Left cardiac atrium (tissue), 4 donors: ENCODE results near the gene MBOAT2. TPM values are rescaled to one million over a fixed set of nuclear protein-coding genes. Genes with fewer than 3 reads are reported as not detected.
"Not testable (repeated sequence)": the region's sequence is repeated elsewhere in the genome, so short reads cannot be mapped to it uniquely, and the experiment has no call there.

Source experiments
- ATAC-seq, 2 donors: fragments of 200-7000 bp; cut with Tn5 transposase; one replicate each; pipeline ENCODE4 v1.9.1; 2020; ENCODE audit warnings: mild to moderate bottlenecking in 2 of 2, moderate library complexity in 2 of 2
- DNase-seq: peaks from one replicate; pipeline ENCODE4 v3.0.0-alpha.2; 2020
- intact Hi-C, 2 donors: fragments of 100-400 bp; cut with DNase I; formaldehyde crosslinking; loops; one replicate each; pipeline versions ENCODE4 v1.14.1 to v1.15.1; 2022 to 2023
- long read RNA-seq: library from polyadenylated mRNA; unstranded; transcript quantifications from one replicate; pipeline ENCODE4 v2.0.0, GENCODE V29; 2021
- total RNA-seq, 2 donors: library from RNA; stranded (reverse); fragmentation: NEBNext Ultra II Directional; extraction: Animal tissue kit (Norgen Biotek cat#: 25700); gene quantifications; one replicate each; pipeline ENCODE4 v1.2.1, GENCODE V29; 2021
- donor health status: DM: no; HTN: yes; CAD: no.
- donor health status: DM: no; HTN: yes; CAD: no; lungs with severe emphysema.
- donor health status: DM: yes; HTN: yes; CAD: no.
- donor health status: Dilated cardiomyopathy.

Gene MBOAT2, protein sequence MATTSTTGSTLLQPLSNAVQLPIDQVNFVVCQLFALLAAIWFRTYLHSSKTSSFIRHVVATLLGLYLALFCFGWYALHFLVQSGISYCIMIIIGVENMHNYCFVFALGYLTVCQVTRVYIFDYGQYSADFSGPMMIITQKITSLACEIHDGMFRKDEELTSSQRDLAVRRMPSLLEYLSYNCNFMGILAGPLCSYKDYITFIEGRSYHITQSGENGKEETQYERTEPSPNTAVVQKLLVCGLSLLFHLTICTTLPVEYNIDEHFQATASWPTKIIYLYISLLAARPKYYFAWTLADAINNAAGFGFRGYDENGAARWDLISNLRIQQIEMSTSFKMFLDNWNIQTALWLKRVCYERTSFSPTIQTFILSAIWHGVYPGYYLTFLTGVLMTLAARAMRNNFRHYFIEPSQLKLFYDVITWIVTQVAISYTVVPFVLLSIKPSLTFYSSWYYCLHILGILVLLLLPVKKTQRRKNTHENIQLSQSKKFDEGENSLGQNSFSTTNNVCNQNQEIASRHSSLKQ
- total RNA-seq: 1 to 10 TPM; 6.7 to 8.8 TPM
- long read RNA-seq, full-length matches to known transcripts: 4 of 7 reads
- long read RNA-seq, partial matches to known transcripts: 0 of 7 reads
- long read RNA-seq, other reads (novel, unspliced or antisense): 3 of 7 reads

DNA sequence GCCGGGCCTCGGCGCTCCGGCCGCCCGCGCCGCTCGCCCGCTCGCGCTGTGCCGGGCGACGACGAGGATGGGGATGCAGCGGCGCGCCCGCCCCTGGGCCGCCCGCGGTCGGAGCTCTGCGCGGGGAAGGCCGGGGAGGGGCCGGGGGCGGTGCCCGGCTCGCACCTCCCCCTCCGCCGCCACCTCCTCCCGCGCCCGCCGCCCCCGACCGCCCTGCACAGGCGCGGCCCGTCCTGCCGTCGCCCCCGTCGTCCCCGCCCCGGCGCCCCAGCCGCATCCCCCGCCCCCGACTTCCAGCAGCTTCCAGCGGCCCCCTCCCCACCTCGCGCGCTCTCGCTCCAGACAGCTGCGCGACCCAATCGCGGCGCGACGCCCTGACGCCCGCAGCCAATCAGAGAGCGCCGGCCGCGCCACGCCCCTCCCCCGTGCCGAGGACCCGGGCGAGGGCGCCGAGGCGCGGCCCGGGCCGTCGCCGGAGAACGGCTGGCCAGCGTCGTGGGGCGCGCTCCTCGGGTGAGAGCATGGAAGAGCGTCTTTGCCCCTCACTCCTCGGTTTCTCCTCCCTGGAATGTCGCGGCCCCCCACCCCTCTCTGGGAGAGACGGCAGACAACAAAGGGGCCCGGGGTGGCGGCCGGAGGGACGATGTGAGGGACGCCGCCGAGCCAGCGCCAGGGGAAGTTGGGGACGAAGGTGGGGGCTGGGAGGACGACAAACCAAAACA is at the start of gene MBOAT2:
MBOAT2 (minus strand) TSS at position 69 of the 722 bp plus-strand sequence. CDS start 70 bp downstream, outside the sequence.
- peak; percentile 90 for DNase-seq
- ATAC-seq: peak; percentile 98 to 99
- intact Hi-C loops: loop anchor here in 1 of 2 donors (10.0 kb wide), 1 partner anchor 101 kb away; no protein-coding TSS in a partner anchor

DNA sequence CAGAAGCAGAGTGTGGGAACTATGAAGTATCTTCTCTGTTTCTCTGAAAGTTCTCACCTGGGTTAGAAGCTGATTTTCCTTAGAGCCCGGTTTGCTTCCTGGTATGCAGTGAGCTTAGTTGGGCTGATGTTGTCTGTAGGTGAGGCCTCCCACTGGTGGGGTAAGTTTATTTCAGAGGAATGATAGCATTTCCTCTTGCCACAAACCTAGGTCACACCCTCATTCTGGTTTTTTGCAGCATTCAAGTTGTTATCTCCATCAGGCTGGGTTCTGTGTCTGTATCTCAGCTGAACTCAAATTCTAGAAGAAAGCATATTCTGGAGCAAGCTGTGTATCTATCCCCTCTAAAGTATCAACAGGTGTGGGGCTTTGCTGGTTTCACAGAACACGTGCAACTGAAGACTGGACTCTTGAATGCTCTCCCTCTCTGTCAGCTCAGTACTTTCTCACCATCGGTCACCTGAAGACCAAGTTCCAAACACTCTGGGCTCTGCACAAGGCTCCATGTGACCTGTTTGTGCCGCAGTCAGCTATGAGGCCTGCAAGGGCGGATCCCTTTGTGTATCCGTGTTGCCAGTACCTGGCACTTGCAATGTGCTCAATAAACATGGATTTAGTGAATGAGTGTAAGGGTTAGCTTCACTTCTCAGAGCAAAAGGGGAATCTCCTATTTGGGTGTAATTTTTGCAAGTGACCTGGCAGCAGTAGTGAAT is 49.5 kb upstream of the MBOAT2 start:
- ATAC-seq: no peak
- intact Hi-C loops: no loop called here
- DNase-seq: no peak

DNA sequence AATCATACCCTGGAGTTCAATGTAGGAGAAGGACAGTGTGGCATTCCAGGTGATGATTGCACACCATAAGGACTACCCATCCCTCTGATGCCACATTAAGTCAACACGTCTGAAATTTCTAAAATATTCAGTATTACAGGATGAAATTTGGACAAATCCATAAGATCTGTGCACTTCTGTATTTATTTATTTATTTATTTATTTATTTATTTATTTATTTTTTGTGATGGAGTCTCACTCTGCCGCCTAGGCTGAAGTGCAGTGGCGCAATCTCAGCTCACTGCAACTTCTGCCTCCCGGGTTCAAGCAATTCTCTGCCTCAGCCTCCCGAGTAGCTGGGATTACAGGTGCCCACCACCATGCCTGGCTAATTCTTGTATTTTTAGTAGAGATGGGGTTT is 48.0 kb upstream of the MBOAT2 start:
- DNase-seq, intact Hi-C loops, ATAC-seq: not testable (repeated sequence)

DNA sequence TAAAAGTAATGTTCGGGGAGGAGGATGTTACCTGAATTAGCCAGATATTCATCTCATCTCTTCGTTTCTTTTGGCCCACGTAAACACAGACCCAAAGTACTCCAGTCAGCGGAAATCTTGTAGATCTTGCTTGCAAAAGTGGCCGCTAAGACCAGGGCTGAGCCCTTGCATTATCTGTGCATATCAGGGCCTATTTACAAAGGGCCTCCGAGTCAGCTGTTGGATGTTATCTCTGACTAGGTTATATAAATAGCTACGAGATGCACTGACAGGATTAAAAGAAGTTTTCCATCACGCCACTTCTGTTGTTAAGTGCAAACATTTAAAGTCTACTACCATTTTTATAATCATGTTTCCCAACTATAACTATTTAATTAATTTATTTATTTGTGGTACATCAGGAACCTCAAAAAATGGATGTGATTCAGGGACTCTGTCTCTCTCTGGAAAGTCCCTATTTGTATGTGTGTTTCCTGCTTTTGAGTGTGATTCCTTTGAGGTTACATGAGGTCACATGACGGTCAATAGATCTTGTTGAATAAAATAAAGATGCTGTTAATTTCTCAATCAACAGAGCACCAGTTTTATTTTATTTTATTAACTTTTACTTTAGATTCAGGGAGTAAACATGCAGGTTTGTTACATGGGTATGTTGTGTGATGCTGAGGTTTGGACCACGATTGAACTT is 46.8 kb upstream of the MBOAT2 start:
- ATAC-seq (no peak), DNase-seq (no peak)
- intact Hi-C loops: no loop called here

DNA sequence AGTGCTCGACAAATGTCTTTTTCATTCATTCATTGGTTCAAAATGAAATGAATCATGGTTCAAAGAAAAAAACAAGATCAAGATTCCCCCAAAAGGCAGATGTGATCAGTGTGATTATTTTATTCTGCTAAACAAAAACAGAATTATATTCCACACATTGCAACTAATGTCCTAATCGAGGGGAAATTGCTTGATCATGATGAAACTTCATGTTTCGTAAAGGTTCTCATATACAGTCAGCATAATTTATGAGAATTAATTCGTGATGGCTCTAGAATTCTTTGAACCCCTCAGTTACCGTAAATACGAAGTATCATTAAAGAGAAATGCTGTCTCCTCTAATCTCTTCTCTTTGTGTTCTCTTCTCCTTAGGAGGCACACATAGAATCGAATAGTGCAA is 42.1 kb upstream of the MBOAT2 start:
- intact Hi-C loops: no loop called here
- no peak for ATAC-seq
- DNase-seq: no peak

DNA sequence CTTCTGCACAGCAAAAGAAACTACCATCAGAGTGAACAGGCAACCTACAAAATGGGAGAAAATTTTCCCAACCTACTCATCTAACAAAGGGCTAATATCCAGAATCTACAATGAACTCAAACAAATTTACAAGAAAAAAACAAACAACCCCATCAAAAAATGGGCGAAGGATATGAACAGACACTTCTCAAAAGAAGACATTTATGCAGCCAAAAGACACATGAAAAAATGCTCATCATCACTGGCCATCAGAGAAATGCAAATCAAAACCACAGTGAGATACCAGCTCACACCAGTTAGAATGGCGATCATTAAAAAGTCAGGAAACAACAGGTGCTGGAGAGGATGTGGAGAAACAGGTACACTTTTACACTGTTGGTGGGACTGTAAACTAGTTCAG is 40.0 kb upstream of the MBOAT2 start:
- DNase-seq, ATAC-seq, intact Hi-C loops: not testable (repeated sequence)

DNA sequence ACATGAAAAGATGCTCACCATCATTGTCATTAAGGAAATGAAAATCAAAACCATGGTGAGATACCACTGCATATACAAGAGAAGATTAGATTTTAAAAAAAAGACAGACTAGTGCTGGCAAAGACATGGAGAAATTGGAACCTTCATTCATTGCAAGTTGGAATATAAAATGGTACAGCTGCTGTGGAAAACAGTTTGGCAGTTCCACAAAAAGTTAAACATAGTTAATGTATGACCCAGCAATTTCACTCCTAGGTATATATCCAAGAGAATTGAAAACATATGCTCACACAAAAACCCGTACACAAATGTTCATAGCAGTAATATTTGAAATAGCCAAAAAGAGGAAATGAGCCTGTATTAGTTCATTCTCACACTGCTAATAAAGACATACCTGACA is 33.7 kb upstream of the MBOAT2 start:
- no peak for ATAC-seq
- intact Hi-C loops: no loop called here
- DNase-seq: no peak

DNA sequence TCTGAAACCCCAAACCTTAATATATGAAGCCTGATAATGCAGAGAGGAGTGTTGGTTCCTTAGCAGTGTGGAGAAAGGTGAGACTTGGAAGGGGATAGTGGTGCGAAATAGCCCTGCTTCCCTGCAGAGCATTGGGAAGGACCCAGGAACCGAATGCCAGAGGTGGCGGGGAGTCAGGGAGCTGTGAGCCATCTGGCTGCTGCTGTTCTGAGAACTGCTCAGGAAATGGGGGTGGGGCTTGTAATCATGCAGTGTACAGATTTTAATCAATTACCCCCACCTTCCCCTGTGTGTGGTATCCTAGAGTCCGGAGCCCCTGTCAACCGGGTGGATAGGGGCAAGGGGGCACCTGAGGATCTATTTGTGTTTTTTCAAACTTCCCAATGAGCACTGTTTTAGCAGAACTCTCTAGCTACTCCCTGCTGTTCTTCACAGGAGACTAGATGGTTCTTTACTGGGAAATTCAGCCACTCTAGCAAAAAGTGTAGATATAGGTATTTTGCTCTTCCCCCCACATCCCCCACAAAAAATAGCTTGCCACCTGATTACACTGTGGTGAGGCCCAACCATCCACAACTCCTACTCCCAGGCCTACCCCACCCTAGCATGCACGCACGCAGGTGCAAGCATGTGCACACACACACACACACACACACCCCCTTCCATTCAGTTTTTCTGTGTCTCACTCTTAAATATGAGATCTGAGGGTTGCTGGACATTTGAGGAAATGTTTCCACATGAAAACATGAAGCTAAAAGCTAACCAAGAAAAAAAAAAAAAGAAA is 30.1 kb upstream of the MBOAT2 start:
- no peak for DNase-seq
- no peak for ATAC-seq
- intact Hi-C loops: no loop called here

DNA sequence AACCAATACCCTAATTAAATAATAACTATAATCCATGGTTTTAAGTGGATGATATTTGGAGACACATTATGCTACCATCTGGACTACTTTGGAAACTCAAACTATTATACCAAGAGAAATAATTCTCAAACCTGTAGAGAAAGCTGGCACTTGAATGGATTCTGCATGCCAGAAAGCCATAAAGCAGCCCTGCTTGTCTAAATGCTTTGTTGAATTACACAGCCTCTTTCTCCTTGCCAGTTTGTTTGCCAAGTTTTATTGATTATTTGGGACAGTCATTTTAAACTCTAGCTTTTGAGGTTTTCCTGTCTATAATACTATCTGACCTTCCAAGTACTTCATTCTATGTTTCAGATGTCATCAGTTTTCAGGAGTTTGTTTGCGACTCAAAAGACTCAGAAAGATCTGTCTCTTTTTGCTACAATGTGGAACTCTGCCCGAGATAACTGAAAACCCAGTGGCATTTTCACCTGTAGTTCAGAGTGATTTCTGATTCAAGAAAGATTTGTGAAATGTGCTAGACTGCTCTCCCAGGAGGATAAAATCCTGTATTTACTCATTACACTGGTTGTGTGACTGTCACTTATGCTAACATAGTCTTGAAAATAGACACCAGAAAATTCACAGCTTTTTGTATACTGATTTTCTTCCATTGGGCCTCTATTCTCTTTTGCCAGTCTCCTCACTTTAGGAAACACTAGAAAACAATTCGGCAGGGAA is 29.2 kb upstream of the MBOAT2 start:
- ATAC-seq: no peak
- intact Hi-C loops: no loop called here
- no peak for DNase-seq

DNA sequence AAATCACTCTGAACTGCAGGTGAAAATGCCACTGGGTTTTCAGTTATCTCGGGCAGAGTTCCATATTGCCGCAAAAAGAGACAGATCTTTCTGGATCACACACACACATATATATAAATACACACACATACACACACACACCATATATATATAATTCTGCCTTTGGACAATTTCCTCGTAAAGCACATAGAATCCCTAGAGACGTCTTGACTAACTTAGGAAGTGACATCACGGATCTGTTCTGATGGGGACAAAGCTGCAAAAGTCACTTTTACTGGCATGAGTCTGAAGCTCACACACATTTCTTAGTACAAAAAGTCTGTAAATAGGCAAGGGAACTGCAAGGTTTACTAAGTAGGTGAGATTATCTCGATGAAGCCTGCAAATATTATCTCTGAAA is 28.6 kb upstream of the MBOAT2 start:
- intact Hi-C loops: no loop called here
- DNase-seq (no peak), ATAC-seq (no peak)

DNA sequence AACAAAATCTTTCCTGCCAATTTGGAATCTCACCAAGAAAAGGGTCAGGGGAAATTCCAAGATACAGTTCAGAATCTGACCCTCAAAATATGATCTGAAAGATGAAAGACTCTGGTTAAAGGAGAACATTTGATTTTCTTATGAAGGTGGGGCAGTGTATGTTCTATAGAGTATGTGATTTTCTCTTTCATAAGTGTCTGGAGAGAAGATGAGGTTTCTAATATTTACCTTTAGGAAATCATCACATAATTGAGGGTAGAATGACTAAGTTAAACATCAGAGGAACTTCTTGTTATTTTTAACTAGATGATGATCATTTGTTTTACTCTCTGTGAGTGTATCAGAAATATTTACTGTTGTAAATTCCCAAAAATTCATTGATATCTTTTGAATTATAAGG is 27.8 kb upstream of the MBOAT2 start:
- no peak for DNase-seq
- ATAC-seq: no peak
- intact Hi-C loops: no loop called here

DNA sequence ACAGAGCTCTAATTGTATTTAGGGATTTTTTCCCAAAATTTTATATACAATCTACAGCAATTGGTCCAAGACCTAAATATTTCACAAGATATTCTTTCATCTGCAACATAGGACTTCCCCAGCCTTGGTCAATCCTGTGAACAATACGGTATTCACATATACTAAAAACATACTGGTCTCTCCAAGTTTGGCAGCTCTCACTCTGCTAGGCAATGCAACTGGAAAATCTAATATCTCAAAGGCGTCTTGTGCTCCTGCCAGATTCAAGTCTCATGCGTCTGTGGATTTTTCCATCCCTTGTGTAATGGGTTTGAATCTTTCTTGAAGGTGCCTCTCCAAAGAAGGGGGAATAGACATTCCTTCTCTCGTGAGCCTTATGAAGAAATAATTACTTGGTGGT is 27.4 kb upstream of the MBOAT2 start:
- intact Hi-C loops: no loop called here
- no peak for DNase-seq
- peak; percentile 15 to 16 for ATAC-seq

DNA sequence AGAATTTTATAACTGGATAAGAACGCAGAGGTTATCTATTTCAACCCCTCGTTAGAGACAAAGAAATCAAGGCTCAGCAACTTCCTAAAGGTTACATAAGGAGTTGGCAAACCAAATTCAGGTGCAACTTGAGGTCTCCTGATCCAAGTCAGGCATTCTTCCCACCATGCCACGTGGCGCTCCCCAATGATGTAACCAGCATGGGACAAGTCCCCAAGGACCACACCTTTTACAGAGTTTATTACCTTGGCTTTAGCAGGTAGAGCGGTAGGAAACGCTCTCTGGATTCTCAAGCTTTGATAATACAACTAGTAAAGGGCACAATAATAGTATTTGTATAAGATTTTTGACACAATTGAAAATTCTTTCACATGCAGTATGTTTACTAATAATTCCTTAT is 26.7 kb upstream of the MBOAT2 start:
- no peak for ATAC-seq
- intact Hi-C loops: no loop called here
- no peak for DNase-seq

DNA sequence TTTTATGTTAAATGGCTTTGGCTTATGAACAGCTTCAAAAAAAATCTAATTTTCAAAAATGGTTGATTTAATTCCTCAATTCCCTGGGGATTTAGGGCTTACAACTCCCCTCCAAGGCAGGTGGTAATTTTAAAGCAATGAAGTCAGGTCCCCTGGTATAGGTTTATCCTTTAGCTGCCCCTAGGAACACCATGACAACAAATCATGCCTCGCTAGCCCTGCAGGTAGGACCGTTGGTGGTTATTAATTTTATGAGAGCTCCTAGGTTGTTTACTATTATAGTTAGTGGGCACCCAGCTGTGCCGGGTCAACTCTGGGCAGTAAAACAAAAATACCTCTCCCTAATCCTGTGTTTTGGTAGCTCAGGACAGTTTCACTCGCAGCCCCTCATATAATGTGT is 26.2 kb upstream of the MBOAT2 start:
- intact Hi-C loops: no loop called here
- ATAC-seq (no peak), DNase-seq (no peak)

DNA sequence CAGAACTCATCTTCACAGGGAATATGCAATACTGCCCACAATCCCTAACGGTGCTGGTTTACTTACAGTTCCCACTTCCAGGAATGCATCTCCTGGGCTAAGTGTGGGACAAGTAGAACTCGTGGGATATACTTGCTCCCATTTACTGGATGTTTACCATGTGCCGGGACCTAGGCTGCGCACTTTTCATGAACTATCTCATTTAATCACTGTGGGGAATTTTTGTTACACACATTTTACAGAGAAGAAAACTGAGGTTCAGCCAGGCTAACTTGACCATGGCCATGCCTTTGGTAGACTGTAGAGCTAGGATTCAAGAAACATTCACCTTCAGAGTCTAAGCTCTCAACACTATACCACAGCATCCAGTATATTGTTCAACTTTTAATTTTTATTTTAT is 24.4 kb upstream of the MBOAT2 start:
- ATAC-seq (no peak), DNase-seq (no peak)
- intact Hi-C loops: no loop called here

DNA sequence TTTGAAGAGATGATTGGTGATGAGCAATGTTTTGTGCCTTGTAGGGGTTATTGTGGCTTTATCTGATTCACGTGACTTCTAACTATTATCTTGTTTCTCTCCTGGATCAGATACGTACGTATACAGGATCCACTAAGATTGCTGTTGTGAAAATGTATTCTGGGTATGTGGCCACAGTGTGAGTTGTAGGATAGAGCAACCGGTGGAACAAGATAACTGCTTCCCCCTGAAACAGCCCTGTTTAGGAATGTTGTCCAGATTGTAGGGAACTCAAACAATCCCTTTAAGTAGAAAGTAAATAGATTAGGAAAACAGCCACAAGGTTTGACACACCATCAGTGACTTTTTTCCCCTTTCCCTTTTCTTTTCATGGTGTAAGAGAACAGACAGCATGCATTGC is 22.3 kb upstream of the MBOAT2 start:
- DNase-seq: no peak
- intact Hi-C loops: no loop called here
- no peak for ATAC-seq

DNA sequence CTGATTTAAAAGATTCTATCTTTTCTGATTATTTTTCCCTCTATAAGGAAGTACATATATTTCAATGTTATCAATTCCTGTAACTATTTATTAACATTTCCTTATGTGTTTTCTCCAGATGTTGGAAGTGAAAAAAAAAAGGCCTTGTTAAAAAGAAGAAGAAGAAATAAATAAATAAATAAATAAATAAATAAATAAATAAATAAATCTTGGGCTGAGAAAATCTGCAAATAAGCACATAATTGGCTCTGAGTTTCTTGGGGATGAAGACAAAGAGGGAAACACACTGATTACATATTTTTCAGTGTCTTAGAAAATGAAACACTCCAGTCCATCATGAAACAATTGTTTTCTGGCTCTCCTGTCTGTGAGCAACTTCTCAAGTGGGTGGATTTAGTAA is 21.1 kb upstream of the MBOAT2 start:
- no peak for DNase-seq
- intact Hi-C loops: no loop called here
- ATAC-seq: no peak
